ENCODE results near the gene CABLES1.

DNA sequence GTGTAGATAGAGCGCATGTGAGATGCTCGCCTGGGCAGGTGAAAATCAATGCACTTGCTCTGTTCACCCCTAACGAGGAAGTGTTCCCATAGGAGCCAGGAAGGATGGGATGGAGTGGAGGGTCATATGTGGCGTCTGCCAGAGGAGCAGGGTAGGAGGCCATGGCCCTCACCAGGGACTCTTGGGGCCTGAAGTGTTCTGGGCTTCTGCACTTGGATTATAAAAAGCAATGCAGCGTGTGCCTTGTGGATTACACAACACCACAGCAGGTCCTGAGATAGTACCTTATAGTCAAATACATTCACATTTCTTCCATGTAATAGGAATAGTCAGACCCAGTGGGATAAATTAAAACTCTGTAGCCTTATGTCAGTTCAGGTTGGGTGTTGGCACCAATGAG lies 100.1 kb downstream of the CABLES1 start:
- TF ChIP-seq, protein P1, sequence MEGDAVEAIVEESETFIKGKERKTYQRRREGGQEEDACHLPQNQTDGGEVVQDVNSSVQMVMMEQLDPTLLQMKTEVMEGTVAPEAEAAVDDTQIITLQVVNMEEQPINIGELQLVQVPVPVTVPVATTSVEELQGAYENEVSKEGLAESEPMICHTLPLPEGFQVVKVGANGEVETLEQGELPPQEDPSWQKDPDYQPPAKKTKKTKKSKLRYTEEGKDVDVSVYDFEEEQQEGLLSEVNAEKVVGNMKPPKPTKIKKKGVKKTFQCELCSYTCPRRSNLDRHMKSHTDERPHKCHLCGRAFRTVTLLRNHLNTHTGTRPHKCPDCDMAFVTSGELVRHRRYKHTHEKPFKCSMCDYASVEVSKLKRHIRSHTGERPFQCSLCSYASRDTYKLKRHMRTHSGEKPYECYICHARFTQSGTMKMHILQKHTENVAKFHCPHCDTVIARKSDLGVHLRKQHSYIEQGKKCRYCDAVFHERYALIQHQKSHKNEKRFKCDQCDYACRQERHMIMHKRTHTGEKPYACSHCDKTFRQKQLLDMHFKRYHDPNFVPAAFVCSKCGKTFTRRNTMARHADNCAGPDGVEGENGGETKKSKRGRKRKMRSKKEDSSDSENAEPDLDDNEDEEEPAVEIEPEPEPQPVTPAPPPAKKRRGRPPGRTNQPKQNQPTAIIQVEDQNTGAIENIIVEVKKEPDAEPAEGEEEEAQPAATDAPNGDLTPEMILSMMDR (IDR thresholded peaks at IDR 0.05): no peak
- TF ChIP-seq KDM5A (IDR thresholded peaks at IDR 0.05): no peak
- no peak for TF ChIP-seq JUNB (IDR thresholded peaks at IDR 0.05)
- no peak for TF ChIP-seq RFX5 (IDR thresholded peaks at IDR 0.05)
- no peak for TF ChIP-seq NR3C1 (IDR thresholded peaks at IDR 0.05)
- TF ChIP-seq RNF2 (IDR thresholded peaks at IDR 0.05; ENCODE audit: borderline replicate concordance, low read depth): no peak
- no peak for TF ChIP-seq EP300 (IDR thresholded peaks at IDR 0.05)
- TF ChIP-seq CHD4 (IDR thresholded peaks at IDR 0.05; ENCODE audit: borderline replicate concordance): no peak
- no peak for TF ChIP-seq POLR2A (IDR thresholded peaks at IDR 0.05; ENCODE audit: low read length)
- no peak for TF ChIP-seq MAZ (IDR thresholded peaks at IDR 0.05; ENCODE audit: borderline replicate concordance, low read depth, low read length)
- TF ChIP-seq, protein P2, sequence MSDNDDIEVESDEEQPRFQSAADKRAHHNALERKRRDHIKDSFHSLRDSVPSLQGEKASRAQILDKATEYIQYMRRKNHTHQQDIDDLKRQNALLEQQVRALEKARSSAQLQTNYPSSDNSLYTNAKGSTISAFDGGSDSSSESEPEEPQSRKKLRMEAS (IDR thresholded peaks at IDR 0.05): no peak
- no peak for TF ChIP-seq JUN (IDR thresholded peaks at IDR 0.05)
- TF ChIP-seq, protein P3, sequence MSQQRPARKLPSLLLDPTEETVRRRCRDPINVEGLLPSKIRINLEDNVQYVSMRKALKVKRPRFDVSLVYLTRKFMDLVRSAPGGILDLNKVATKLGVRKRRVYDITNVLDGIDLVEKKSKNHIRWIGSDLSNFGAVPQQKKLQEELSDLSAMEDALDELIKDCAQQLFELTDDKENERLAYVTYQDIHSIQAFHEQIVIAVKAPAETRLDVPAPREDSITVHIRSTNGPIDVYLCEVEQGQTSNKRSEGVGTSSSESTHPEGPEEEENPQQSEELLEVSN (IDR thresholded peaks at IDR 0.05; ENCODE audit: borderline replicate concordance, low read depth): no peak
